Activated T-cell treated with anti-CD3 and anti-CD28 coated beads, Interleukin-2, amount 50 U/mL, for 72 hours (primary cell): ENCODE measurements around the gene EMILIN1. TPM values are rescaled to one million over a fixed set of nuclear protein-coding genes. Genes with fewer than 3 reads are reported as not detected.
"Not testable (repeated sequence)": the region's sequence is repeated elsewhere in the genome, so short reads cannot be mapped to it uniquely, and the experiment has no call there.

Source experiments
- ATAC-seq, 2 donors: fragments of 150-1000 bp; cut with Tn5 transposase; replicated peaks in 1 of 2; 2 replicates each; pipeline ENCODE4 v1.10.0; 2021; ENCODE audit warnings: moderate library complexity in 2 of 2, mild to moderate bottlenecking in 1 of 2
- DNase-seq, 2 donors: peaks; one replicate each; pipeline ENCODE4 v3.0.0; 2021 to 2022; ENCODE audit warnings: mixed read lengths in 1 of 2
- H3K27ac Mint-ChIP-seq: one replicate; pipeline ENCODE4 v1.8.0; 2022; ENCODE audit warnings: mild to moderate bottlenecking, moderate library complexity, mixed read lengths
- H3K27me3 Mint-ChIP-seq: one replicate; pipeline ENCODE4 v1.8.0; 2022; ENCODE audit warnings: low read depth, mixed read lengths
- H3K36me3 Mint-ChIP-seq, 2 donors: one replicate each; pipeline ENCODE4 v1.8.0; 2022; ENCODE audit warnings: mixed read lengths in 2 of 2, mild to moderate bottlenecking in 1 of 2; ENCODE audit not compliant: insufficient read depth in 2 of 2
- H3K4me1 Mint-ChIP-seq: one replicate; pipeline ENCODE4 v1.8.0; 2022; ENCODE audit warnings: low read depth, mixed read lengths
- H3K4me3 Mint-ChIP-seq, 2 donors: one replicate each; pipeline ENCODE4 v1.8.0; 2022; ENCODE audit warnings: mild to moderate bottlenecking in 2 of 2, mixed read lengths in 2 of 2, moderate library complexity in 2 of 2
- H3K9me3 Mint-ChIP-seq, 2 donors: one replicate each; pipeline ENCODE4 v1.8.0; 2022; ENCODE audit warnings: mixed read lengths in 2 of 2
- total RNA-seq, 2 donors: library from RNA; stranded (reverse); gene quantifications; one replicate each; pipeline ENCODE4 v1.2.3, GENCODE V29; 2022

The EMILIN1 gene
- total RNA-seq, 2 donors from 2014 or later = 0.36 to 1.0 TPM

- ATAC-seq (no peak), DNase-seq (no peak)
- Mint-ChIP-seq H3K27me3 (no peaks in the 10 kb centered on the region), H3K4me1 (peaks cover 16% of the 10 kb centered on the region), H3K27ac (no peak overlapping the region), H3K9me3 (no peaks in the 10 kb centered on the region), H3K36me3 (no peaks in the 10 kb centered on the region), H3K4me3 (no peak overlapping the region)
Measured at GRCh38 chr2:27096748-27097297, 18.4 kb downstream of the EMILIN1 start.

- no peaks in the 10 kb centered on the region for H3K9me3 Mint-ChIP-seq
- no peaks in the 10 kb centered on the region for H3K27me3 Mint-ChIP-seq
- H3K36me3 Mint-ChIP-seq = no peaks in the 10 kb centered on the region
- H3K27ac Mint-ChIP-seq = no peak overlapping the region
- H3K4me1 Mint-ChIP-seq = peaks cover 16% of the 10 kb centered on the region
- ATAC-seq (no peak), DNase-seq (no peak)
- H3K4me3 Mint-ChIP-seq = no peak overlapping the region
Measured at GRCh38 chr2:27097341-27097740, 18.9 kb downstream of the EMILIN1 start.

- no peak overlapping the region for H3K27ac Mint-ChIP-seq
- DNase-seq = no peak
- no peak overlapping the region for H3K4me3 Mint-ChIP-seq
- no peak for ATAC-seq
- H3K27me3 Mint-ChIP-seq = no peaks in the 10 kb centered on the region
- peaks cover 16% of the 10 kb centered on the region for H3K4me1 Mint-ChIP-seq
- no peaks in the 10 kb centered on the region for H3K36me3 Mint-ChIP-seq
- H3K9me3 Mint-ChIP-seq = no peaks in the 10 kb centered on the region
Measured at GRCh38 chr2:27099334-27099955, 21.0 kb downstream of the EMILIN1 start.

- Mint-ChIP-seq H3K9me3 (no peaks in the 10 kb centered on the region), H3K4me1 (peaks cover 16% of the 10 kb centered on the region), H3K27me3 (no peaks in the 10 kb centered on the region), H3K4me3 (no peak overlapping the region), H3K36me3 (no peaks in the 10 kb centered on the region), H3K27ac (no peak overlapping the region)
- DNase-seq = no peak
- no peak for ATAC-seq
Measured at GRCh38 chr2:27100036-27100435, 21.6 kb downstream of the EMILIN1 start.

GRCh38 chr2:27102329-27102728 is 23.9 kb downstream of the EMILIN1 start:
- Mint-ChIP-seq H3K27ac (no peak overlapping the region), H3K4me3 (no peak overlapping the region), H3K27me3 (no peaks in the 10 kb centered on the region), H3K4me1 (no peaks in the 10 kb centered on the region), H3K36me3 (no peaks in the 10 kb centered on the region), H3K9me3 (no peaks in the 10 kb centered on the region)
- ATAC-seq (no peak), DNase-seq (no peak)

GRCh38 chr2:27105981-27106380 is 27.6 kb downstream of the EMILIN1 start:
- H3K4me3 Mint-ChIP-seq = no peak overlapping the region
- H3K4me1 Mint-ChIP-seq = no peaks in the 10 kb centered on the region
- H3K27me3 Mint-ChIP-seq = no peaks in the 10 kb centered on the region
- ATAC-seq (no peak), DNase-seq (no peak)
- no peak overlapping the region for H3K27ac Mint-ChIP-seq
- no peaks in the 10 kb centered on the region for H3K36me3 Mint-ChIP-seq
- H3K9me3 Mint-ChIP-seq = no peaks in the 10 kb centered on the region

GRCh38 chr2:27108221-27108620 is 29.8 kb downstream of the EMILIN1 start:
- Mint-ChIP-seq H3K9me3 (no peaks in the 10 kb centered on the region), H3K27me3 (no peaks in the 10 kb centered on the region), H3K27ac (no peak overlapping the region), H3K4me1 (no peaks in the 10 kb centered on the region), H3K4me3 (no peak overlapping the region), H3K36me3 (no peaks in the 10 kb centered on the region)
- DNase-seq (no peak), ATAC-seq (no peak)

GRCh38 chr2:27109083-27109482 is 30.7 kb downstream of the EMILIN1 start:
- no peak for DNase-seq
- H3K9me3 Mint-ChIP-seq = no peaks in the 10 kb centered on the region
- H3K4me3 Mint-ChIP-seq = no peak overlapping the region
- H3K36me3 Mint-ChIP-seq = no peaks in the 10 kb centered on the region
- no peak overlapping the region for H3K27ac Mint-ChIP-seq
- no peaks in the 10 kb centered on the region for H3K27me3 Mint-ChIP-seq
- ATAC-seq = no peak
- no peaks in the 10 kb centered on the region for H3K4me1 Mint-ChIP-seq

GRCh38 chr2:27110603-27111352 is 32.4 kb downstream of the EMILIN1 start:
- not testable (repeated sequence) for H3K36me3 Mint-ChIP-seq, DNase-seq

GRCh38 chr2:27111392-27112078 is 33.1 kb downstream of the EMILIN1 start:
- not testable (repeated sequence) for H3K36me3 Mint-ChIP-seq, H3K27ac Mint-ChIP-seq, H3K4me1 Mint-ChIP-seq, DNase-seq, H3K9me3 Mint-ChIP-seq, H3K4me3 Mint-ChIP-seq, ATAC-seq, H3K27me3 Mint-ChIP-seq

More at GRCh38 chr2:27110603-27111352, 32.4 kb downstream of the EMILIN1 start:
- H3K4me1 Mint-ChIP-seq, H3K27me3 Mint-ChIP-seq, H3K27ac Mint-ChIP-seq, H3K9me3 Mint-ChIP-seq, ATAC-seq: not testable (repeated sequence)
- H3K4me3 Mint-ChIP-seq = peak overlapping the region in 1 of 2 donors; percentile 13

GRCh38 chr2:27115519-27115918 is 37.1 kb downstream of the EMILIN1 start:
- no peaks in the 10 kb centered on the region for H3K36me3 Mint-ChIP-seq
- peaks cover 19% of the 10 kb centered on the region for H3K27me3 Mint-ChIP-seq
- peaks cover 7% of the 10 kb centered on the region for H3K4me1 Mint-ChIP-seq
- no peak overlapping the region for H3K4me3 Mint-ChIP-seq
- peak overlapping the region; percentile 4 for H3K27ac Mint-ChIP-seq
- DNase-seq (no peak), ATAC-seq (no peak)
- no peaks in the 10 kb centered on the region for H3K9me3 Mint-ChIP-seq

GRCh38 chr2:27117995-27118524 is 39.6 kb downstream of the EMILIN1 start:
- Mint-ChIP-seq H3K27ac (no peak overlapping the region), H3K27me3 (peaks cover 41% of the 10 kb centered on the region), H3K36me3 (no peaks in the 10 kb centered on the region), H3K4me3 (peak overlapping the region in 1 of 2 donors; percentile 68), H3K4me1 (peaks cover 13% of the 10 kb centered on the region), H3K9me3 (no peaks in the 10 kb centered on the region)
- no peak for ATAC-seq
- DNase-seq = no peak
